Endothelial cell of umbilical vein (primary cell): ENCODE measurements around the gene TMEM82. TPM values are rescaled to one million over a fixed set of nuclear protein-coding genes. Genes with fewer than 3 reads are reported as not detected.
A peak's percentile ranks its signal among the peaks of the same experiment; 100 is the strongest.

Experiments used
- BruUV-seq: library from RNA; stranded (reverse); fragments of 400-500 nt; replicated peaks from 2 replicates; lab custom pipeline; 2021; lab: Mats Ljungman, UMichigan
- CTCF ChIA-PET: fragments of 300-600, 350-600 bp; sonication (Branson Sonifier 250); formaldehyde crosslinking; loops from one replicate; lab custom pipeline; 2021; ENCODE audit warnings: antibody characterized with exemption, inconsistent platforms; lab: Charles Lee
- POLR2A ChIA-PET: fragments of 300-600, 350-600 bp; sonication (Branson Sonifier 250); formaldehyde crosslinking; loops from one replicate; lab custom pipeline; 2021; ENCODE audit warnings: antibody characterized with exemption, inconsistent platforms; lab: Charles Lee
- DNase-seq: peaks from one replicate; pipeline ENCODE4 v3.0.0-alpha.2; 2011; ENCODE audit warnings: low read depth, low spot score
- FAIRE-seq: peaks from 2 replicates; lab custom pipeline; 2011; peaks lifted over from hg19 to GRCh38; lab: Jason Lieb, UNC
- H2AFZ ChIP-seq: 2 replicates; pipeline ENCODE4 v1.6.0; 2012; ENCODE audit warnings: low read depth, low read length, control low read depth, inconsistent platforms
- H3K27ac ChIP-seq: 2 replicates; pipeline ENCODE4 v1.5.1; 2011; ENCODE audit warnings: low read depth, mild to moderate bottlenecking, control low read depth, low read length, moderate library complexity; ENCODE audit not compliant: insufficient read depth
- H3K27me3 ChIP-seq, 2 experiments: 2 replicates each; pipeline versions ENCODE4 v1.6.0 to v1.6.1; 2011; ENCODE audit warnings: low read length in 2 of 2, mixed read lengths in 1 of 2; ENCODE audit not compliant: control insufficient read depth in 2 of 2, insufficient read depth in 2 of 2
- H3K36me3 ChIP-seq, 2 experiments: 2 replicates in 1 of 2; 3 replicates in 1 of 2; pipeline ENCODE4 v1.5.1; 2011; ENCODE audit warnings: low read length in 2 of 2, mild to moderate bottlenecking in 1 of 2, moderate library complexity in 1 of 2; ENCODE audit not compliant: control insufficient read depth in 2 of 2, insufficient read depth in 2 of 2; ENCODE audit errors: extremely low read depth in 1 of 2
- H3K4me1 ChIP-seq: 3 replicates; pipeline ENCODE4 v1.5.1; 2011; ENCODE audit warnings: mild to moderate bottlenecking, low read length; ENCODE audit not compliant: control insufficient read depth, insufficient read depth; ENCODE audit errors: extremely low read depth
- H3K4me2 ChIP-seq: 2 replicates; pipeline ENCODE4 v1.6.1; 2011; ENCODE audit warnings: low read length, control low read depth, mixed read lengths; ENCODE audit not compliant: insufficient read depth
- H3K4me3 ChIP-seq, 3 experiments: fragments of 200-600 bp in 1 of 3; sonication (generic), shearing (Covaris generic) in 1 of 3; replicated peaks in 1 of 3; 2 replicates each; pipeline ENCODE4 v1.5.1; 2011 to 2016; ENCODE audit warnings: control low read depth in 3 of 3, low read length in 3 of 3, mild to moderate bottlenecking in 2 of 3, inconsistent platforms in 1 of 3, low read depth in 1 of 3, moderate library complexity in 1 of 3; ENCODE audit not compliant: insufficient read depth in 1 of 3
- H3K79me2 ChIP-seq: 2 replicates; pipeline ENCODE4 v1.6.0; 2012; ENCODE audit warnings: low read length, inconsistent platforms; ENCODE audit not compliant: control insufficient read depth, insufficient read depth
- H3K9ac ChIP-seq: replicated peaks from 2 replicates; pipeline ENCODE3; 2011; ENCODE audit warnings: low read length, control low read depth; ENCODE audit not compliant: insufficient read depth; ENCODE audit errors: extremely low read depth
- H3K9me1 ChIP-seq: replicated peaks from 3 replicates; pipeline ENCODE4 v1.6.0; 2011; ENCODE audit warnings: mild to moderate bottlenecking, low read length; ENCODE audit not compliant: control insufficient read depth, insufficient read depth; ENCODE audit errors: extremely low read depth
- H3K9me3 ChIP-seq: replicated peaks from 2 replicates; pipeline ENCODE4 v1.5.1; 2012; ENCODE audit warnings: low read length, inconsistent platforms; ENCODE audit not compliant: control insufficient read depth, insufficient read depth
- H4K20me1 ChIP-seq: replicated peaks from 2 replicates; pipeline ENCODE3; 2011; ENCODE audit warnings: mild to moderate bottlenecking, low read length; ENCODE audit not compliant: control insufficient read depth, insufficient read depth; ENCODE audit errors: extremely low read depth
- CTCF ChIP-seq, 2 donors: IDR thresholded peaks; 1 replicate in 1 of 2; 2 replicates in 1 of 2; pipeline ENCODE4 v1.5.1; 2011; ENCODE audit warnings: low read length in 2 of 2, mild to moderate bottlenecking in 2 of 2, moderate library complexity in 2 of 2, control low read depth in 1 of 2, inconsistent platforms in 1 of 2, low read depth in 1 of 2; ENCODE audit not compliant: insufficient read depth in 1 of 2; ENCODE audit errors: extremely low read depth in 1 of 2
- EZH2 ChIP-seq: IDR thresholded peaks from 2 replicates; pipeline ENCODE4 v1.6.1; 2012; ENCODE audit warnings: borderline replicate concordance, low read depth, mild to moderate bottlenecking, moderate library complexity, low read length, inconsistent platforms; ENCODE audit not compliant: severe bottlenecking
- FOS ChIP-seq: IDR thresholded peaks from 2 replicates; pipeline ENCODE4 v1.6.1; 2011; ENCODE audit warnings: mild to moderate bottlenecking, low read length, moderate library complexity, borderline replicate concordance; ENCODE audit not compliant: insufficient read depth
- GATA2 ChIP-seq: IDR thresholded peaks from 2 replicates; pipeline ENCODE4 v1.7.0; 2011; ENCODE audit warnings: low read depth, mild to moderate bottlenecking, moderate library complexity, mixed read lengths, low read length; ENCODE audit not compliant: insufficient read length, insufficient read depth
- JUN ChIP-seq: IDR thresholded peaks from 2 replicates; pipeline ENCODE4 v1.6.1; 2011; ENCODE audit warnings: borderline replicate concordance, low read depth; ENCODE audit not compliant: insufficient read length, insufficient read depth
- MAX ChIP-seq: IDR thresholded peaks from 2 replicates; pipeline ENCODE4 v1.6.1; 2011; ENCODE audit not compliant: insufficient read depth, insufficient read length
- MYC ChIP-seq: IDR thresholded peaks from one replicate; pipeline ENCODE4 v1.6.1; 2011; ENCODE audit warnings: mild to moderate bottlenecking, low read depth, low read length
- POLR2A ChIP-seq: IDR thresholded peaks from 2 replicates; pipeline ENCODE4 v1.6.1; 2012; ENCODE audit warnings: low read depth, mild to moderate bottlenecking, control low read depth, low read length
- POLR2AphosphoS5 ChIP-seq: IDR thresholded peaks from 2 replicates; pipeline ENCODE4 v1.6.1; 2012; ENCODE audit warnings: low read depth, mild to moderate bottlenecking, control low read depth, low read length, moderate library complexity; ENCODE audit not compliant: insufficient read depth
- dilution Hi-C: fragments of 300-500 bp; cut with MboI; formaldehyde crosslinking; loops from one replicate; pipeline ENCODE4 v1.15.0; 2019; ENCODE audit warnings: low sequenced_read_pairs; ENCODE audit not compliant: extremely low pct_ligation_motif_present
- intact Hi-C: fragments of 100-400 bp; cut with micrococcal nuclease; formaldehyde crosslinking; loops from one replicate; pipeline ENCODE4 v1.10.0; 2022
- polyA plus RNA-seq, 4 experiments: library from polyadenylated mRNA; depleted of rRNA in 3 of 4; stranded (reverse) in 3 of 4; unstranded in 1 of 4; fragments of >200 nt; gene quantifications; 2 replicates each; pipeline versions ENCODE4 v1.2.1 to v1.2.3, GENCODE V29; 2011 to 2012; ENCODE audit warnings: missing spikeins in 1 of 4
- total RNA-seq: library from RNA; stranded (reverse); gene quantifications from 2 replicates; pipeline ENCODE4 v1.2.3, GENCODE V29; 2021

TMEM82 gene
- total and polyA plus RNA-seq, 2 donors (not counting 3 experiments of a cell fraction or from before 2014, with no cell fraction given): not detected

- Histone ChIP-seq H3K36me3 (no peaks in the 10 kb centered on the region), H3K4me2 (no peak overlapping the region), H3K4me3 (no peak overlapping the region), H3K4me1 (peaks cover 10% of the 10 kb centered on the region), H3K9ac (no peak overlapping the region), H3K27me3 (no peaks in the 10 kb centered on the region), H4K20me1 (peaks cover 2% of the 10 kb centered on the region), H3K9me1 (no peaks in the 10 kb centered on the region), H3K9me3 (no peaks in the 10 kb centered on the region), H2AFZ (no peak overlapping the region), H3K79me2 (peaks cover 42% of the 10 kb centered on the region), H3K27ac (no peak overlapping the region)
- ChIA-PET CTCF (interaction anchor here (1.2 kb wide), 1 partner anchor 9 kb away, joined by 3 read pairs; no protein-coding TSS in a partner anchor), POLR2A (no interaction called here)
- BruUV-seq: no TSS peak
- dilution Hi-C loops (no loop called here), intact Hi-C loops (no loop called here)
- TF ChIP-seq EZH2 (no peak), JUN (no peak), MYC (no peak), MAX (no peak), GATA2 (no peak), FOS (no peak), CTCF (IDR thresholded peaks at IDR 0.05; ENCODE audit: extremely low read depth in 1 of 2, insufficient read depth in 1 of 2, low read depth in 1 of 2, low read length in 2 of 2) (no peak), POLR2A (no peak), POLR2AphosphoS5 (no peak)
- DNase-seq (no peak), FAIRE-seq (peak; percentile 31)
Observed at GRCh38 chr1:15696956-15697521, 45.3 kb upstream of the TMEM82 start.
